Measurements from ENCODE around the gene CFAP46.

DNA sequence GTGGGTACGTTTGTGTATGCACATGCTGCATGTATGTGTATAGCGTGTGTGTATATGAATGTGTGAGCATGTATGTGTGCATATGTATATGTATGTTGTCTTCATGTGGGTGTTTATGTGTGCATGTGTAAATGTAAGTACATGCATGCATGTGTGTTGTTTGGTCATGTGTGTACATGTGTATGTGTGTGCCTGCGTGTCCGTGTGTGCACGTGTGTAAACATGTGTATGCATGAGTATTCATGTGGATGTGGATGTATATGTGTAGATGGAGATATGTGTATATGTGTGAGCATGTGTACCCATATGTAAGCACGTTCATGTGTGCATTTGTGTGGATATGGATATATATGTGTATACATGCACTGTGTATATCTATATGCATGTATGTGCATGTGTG lies 5.5 kb upstream of the CFAP46 start:
- TF ChIP-seq POLR2AphosphoS5 (IDR thresholded peaks at IDR 0.05; ENCODE audit: low read depth, low read length) (no peak), EP300 (IDR thresholded peaks at IDR 0.05; ENCODE audit: borderline replicate concordance in 1 of 2, low read depth in 1 of 2, low read length in 1 of 2) (no peak), MXI1 (IDR thresholded peaks at IDR 0.05; ENCODE audit: low read depth, low read length) (no peak), GATA2 (CRISPR knock-in tag; IDR thresholded peaks at IDR 0.05) (no peak)
- TF ChIP-seq, protein P1, sequence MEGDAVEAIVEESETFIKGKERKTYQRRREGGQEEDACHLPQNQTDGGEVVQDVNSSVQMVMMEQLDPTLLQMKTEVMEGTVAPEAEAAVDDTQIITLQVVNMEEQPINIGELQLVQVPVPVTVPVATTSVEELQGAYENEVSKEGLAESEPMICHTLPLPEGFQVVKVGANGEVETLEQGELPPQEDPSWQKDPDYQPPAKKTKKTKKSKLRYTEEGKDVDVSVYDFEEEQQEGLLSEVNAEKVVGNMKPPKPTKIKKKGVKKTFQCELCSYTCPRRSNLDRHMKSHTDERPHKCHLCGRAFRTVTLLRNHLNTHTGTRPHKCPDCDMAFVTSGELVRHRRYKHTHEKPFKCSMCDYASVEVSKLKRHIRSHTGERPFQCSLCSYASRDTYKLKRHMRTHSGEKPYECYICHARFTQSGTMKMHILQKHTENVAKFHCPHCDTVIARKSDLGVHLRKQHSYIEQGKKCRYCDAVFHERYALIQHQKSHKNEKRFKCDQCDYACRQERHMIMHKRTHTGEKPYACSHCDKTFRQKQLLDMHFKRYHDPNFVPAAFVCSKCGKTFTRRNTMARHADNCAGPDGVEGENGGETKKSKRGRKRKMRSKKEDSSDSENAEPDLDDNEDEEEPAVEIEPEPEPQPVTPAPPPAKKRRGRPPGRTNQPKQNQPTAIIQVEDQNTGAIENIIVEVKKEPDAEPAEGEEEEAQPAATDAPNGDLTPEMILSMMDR (IDR thresholded peaks at IDR 0.05): no peak
- TF ChIP-seq, protein P2, sequence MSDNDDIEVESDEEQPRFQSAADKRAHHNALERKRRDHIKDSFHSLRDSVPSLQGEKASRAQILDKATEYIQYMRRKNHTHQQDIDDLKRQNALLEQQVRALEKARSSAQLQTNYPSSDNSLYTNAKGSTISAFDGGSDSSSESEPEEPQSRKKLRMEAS (IDR thresholded peaks at IDR 0.05; ENCODE audit: low read depth): no peak
